Measurements from ENCODE around the gene ZNF2.

DNA sequence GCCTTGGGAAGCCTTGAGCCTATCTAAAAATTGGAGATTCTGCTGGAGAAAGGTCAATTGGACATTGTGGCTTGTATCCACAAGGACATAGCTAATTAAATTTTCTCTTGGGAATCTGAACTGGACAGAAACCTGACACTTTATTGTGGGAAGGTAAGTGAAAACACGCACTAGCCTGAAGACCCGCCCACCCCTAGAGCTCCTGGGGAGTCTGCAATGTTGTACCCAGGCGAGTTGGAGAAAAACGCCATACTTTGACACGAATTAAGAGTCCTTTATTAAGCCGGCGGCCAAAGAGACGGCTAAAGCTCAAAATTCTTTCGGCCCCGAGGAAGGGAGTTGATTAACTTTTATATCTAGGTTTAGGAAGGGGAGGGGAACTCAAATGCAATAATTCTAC is 40.5 kb downstream of the ZNF2 start:
- TF ChIP-seq, protein P1, sequence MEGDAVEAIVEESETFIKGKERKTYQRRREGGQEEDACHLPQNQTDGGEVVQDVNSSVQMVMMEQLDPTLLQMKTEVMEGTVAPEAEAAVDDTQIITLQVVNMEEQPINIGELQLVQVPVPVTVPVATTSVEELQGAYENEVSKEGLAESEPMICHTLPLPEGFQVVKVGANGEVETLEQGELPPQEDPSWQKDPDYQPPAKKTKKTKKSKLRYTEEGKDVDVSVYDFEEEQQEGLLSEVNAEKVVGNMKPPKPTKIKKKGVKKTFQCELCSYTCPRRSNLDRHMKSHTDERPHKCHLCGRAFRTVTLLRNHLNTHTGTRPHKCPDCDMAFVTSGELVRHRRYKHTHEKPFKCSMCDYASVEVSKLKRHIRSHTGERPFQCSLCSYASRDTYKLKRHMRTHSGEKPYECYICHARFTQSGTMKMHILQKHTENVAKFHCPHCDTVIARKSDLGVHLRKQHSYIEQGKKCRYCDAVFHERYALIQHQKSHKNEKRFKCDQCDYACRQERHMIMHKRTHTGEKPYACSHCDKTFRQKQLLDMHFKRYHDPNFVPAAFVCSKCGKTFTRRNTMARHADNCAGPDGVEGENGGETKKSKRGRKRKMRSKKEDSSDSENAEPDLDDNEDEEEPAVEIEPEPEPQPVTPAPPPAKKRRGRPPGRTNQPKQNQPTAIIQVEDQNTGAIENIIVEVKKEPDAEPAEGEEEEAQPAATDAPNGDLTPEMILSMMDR (IDR thresholded peaks at IDR 0.05; ENCODE audit: low read depth, low read length) = no peak
- no peak for TF ChIP-seq EZH2phosphoT487 (IDR thresholded peaks at IDR 0.05; ENCODE audit: low read depth)

Measured in OCI-LY3 (cell line).